ENCODE data around the gene NUDT21.
"Not testable (repeated sequence)": the region's sequence is repeated elsewhere in the genome, so short reads cannot be mapped to it uniquely, and the experiment has no call there.

NUDT21 gene

DNA sequence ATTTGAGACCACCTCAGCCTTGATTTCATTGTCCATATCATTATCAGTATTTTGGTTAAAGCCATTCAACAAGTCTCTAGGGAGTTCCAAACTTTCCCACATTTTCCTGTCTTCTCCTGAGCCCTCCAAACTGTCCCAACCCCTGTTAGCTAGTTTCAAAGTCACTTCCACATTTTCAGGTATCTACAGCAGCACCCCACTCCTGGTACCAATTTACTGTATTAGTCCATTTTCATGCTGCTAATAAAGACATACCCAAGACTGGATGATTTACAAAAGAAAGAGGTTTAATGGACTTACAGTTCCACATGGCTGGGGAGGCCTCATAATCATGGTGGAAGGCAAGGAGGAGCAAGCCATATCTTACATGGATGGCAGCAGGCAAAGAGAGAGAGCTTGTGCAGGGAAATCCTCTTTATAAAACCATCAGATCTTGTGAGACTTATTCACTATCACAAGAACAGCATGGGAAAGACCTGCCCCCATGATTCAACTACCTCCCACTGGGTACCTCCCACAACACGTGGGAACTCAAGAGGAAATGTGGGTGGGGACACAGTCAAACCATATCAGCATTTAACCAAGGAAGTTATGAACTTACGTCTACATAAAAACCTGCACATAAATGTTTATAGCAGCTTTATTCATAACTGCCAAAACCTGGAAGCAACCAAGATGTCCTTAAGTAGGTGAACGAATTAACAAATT, 70.2 kb downstream of the NUDT21 start:
- DNase-seq (ENCODE audit: low spot score); FAIRE-seq: not testable (repeated sequence)

All from urothelium cell line (cell line).